Dermis blood vessel endothelial cell (primary cell): ENCODE measurements around the gene FNDC10. TPM values are rescaled to one million over a fixed set of nuclear protein-coding genes. Genes with fewer than 3 reads are reported as not detected.
A peak's percentile ranks its signal among the peaks of the same experiment; 100 is the strongest.
"Not testable (repeated sequence)": the region's sequence is repeated elsewhere in the genome, so short reads cannot be mapped to it uniquely, and the experiment has no call there.

ENCODE experiments used
- DNase-seq: peaks from one replicate; pipeline ENCODE4 v3.0.0; 2010
- total RNA-seq: library from RNA; depleted of rRNA; stranded (reverse); fragments of >200 nt; gene quantifications from 2 replicates; pipeline ENCODE4 v1.2.3, GENCODE V29; 2014

FNDC10 gene
- total RNA-seq, 1 donor from 2014 or later = 0.68 TPM

GRCh38 chr1:1565340-1565739 lies 34.6 kb downstream of the FNDC10 start:
- DNase-seq = no peak

GRCh38 chr1:1564268-1564667 lies 35.7 kb downstream of the FNDC10 start:
- DNase-seq = no peak

- no peak for DNase-seq
These were observed 36.2 kb downstream of the FNDC10 start for GRCh38 chr1:1563688-1564087.

GRCh38 chr1:1562556-1563195 lies 37.3 kb downstream of the FNDC10 start:
- DNase-seq = no peak

- DNase-seq = peak; percentile 58
These were observed 38.0 kb downstream of the FNDC10 start for GRCh38 chr1:1561801-1562470.

GRCh38 chr1:1560178-1560577 lies 39.8 kb downstream of the FNDC10 start:
- no peak for DNase-seq

GRCh38 chr1:1559066-1559465 lies 40.9 kb downstream of the FNDC10 start:
- no peak for DNase-seq

- DNase-seq = no peak
These were observed 41.3 kb downstream of the FNDC10 start for GRCh38 chr1:1558591-1558990.

GRCh38 chr1:1557688-1558087 lies 42.2 kb downstream of the FNDC10 start:
- DNase-seq = not testable (repeated sequence)

GRCh38 chr1:1556961-1557360 lies 43.0 kb downstream of the FNDC10 start:
- DNase-seq = not testable (repeated sequence)

GRCh38 chr1:1556505-1556904 lies 43.4 kb downstream of the FNDC10 start:
- DNase-seq = no peak

GRCh38 chr1:1554926-1555915 lies 44.7 kb downstream of the FNDC10 start:
- peak; percentile 74 for DNase-seq

GRCh38 chr1:1554550-1554925 lies 45.4 kb downstream of the FNDC10 start:
- DNase-seq = no peak

GRCh38 chr1:1553821-1554494 lies 46.0 kb downstream of the FNDC10 start:
- DNase-seq = no peak

GRCh38 chr1:1552263-1552639 lies 47.7 kb downstream of the FNDC10 start:
- DNase-seq = no peak

- no peak for DNase-seq
These were observed 48.2 kb downstream of the FNDC10 start for GRCh38 chr1:1551524-1552262.

- peak; percentile 56 for DNase-seq
These were observed 49.1 kb downstream of the FNDC10 start for GRCh38 chr1:1550591-1551432.

- no peak for DNase-seq
These were observed 49.8 kb downstream of the FNDC10 start for GRCh38 chr1:1550087-1550486.

GRCh38 chr1:1548591-1548990 lies 51.3 kb downstream of the FNDC10 start:
- DNase-seq = no peak
